IMR-90 (cell line): ENCODE measurements around the gene GSK3B. TPM values are rescaled to one million over a fixed set of nuclear protein-coding genes. Genes with fewer than 3 reads are reported as not detected.
A peak's percentile ranks its signal among the peaks of the same experiment; 100 is the strongest.

Experiments
- ATAC-seq: fragments of 200-7000 bp; cut with Tn5 transposase; 2 replicates; pipeline ENCODE4 v1.9.1; 2020; ENCODE audit warnings: low read depth, mild to moderate bottlenecking, moderate library complexity
- BruUV-seq: library from RNA; stranded (reverse); fragments of 400-500 nt; replicated peaks from 2 replicates; lab custom pipeline; 2021; lab: Mats Ljungman, UMichigan
- CTCF ChIA-PET: fragments of 300-600 bp; formaldehyde crosslinking; extraction: SDS; loops from one replicate; lab custom pipeline; 2021; ENCODE audit warnings: antibody characterized with exemption; lab: Yijun Ruan, JAX
- POLR2A ChIA-PET: fragments of 300-600 bp; sonication (Branson Sonifier 250); formaldehyde crosslinking; loops from one replicate; lab custom pipeline; 2022; ENCODE audit warnings: antibody characterized with exemption; ENCODE audit not compliant: unreplicated experiment; lab: Charles Lee
- DNase-seq: peaks from one replicate; pipeline ENCODE4 v3.0.0; 2013
- H2AFZ ChIP-seq: replicated peaks from 2 replicates; pipeline ENCODE3; 2013; ENCODE audit warnings: low read length, mild to moderate bottlenecking; ENCODE audit not compliant: poor library complexity
- H2AK5ac ChIP-seq: 2 replicates; pipeline ENCODE4 v1.6.1; 2013; ENCODE audit warnings: low read depth, low read length, inconsistent platforms
- H2AK9ac ChIP-seq: replicated peaks from 2 replicates; pipeline ENCODE3; 2013; ENCODE audit warnings: mild to moderate bottlenecking, low read depth, low read length, moderate library complexity; ENCODE audit not compliant: poor library complexity
- H2BK120ac ChIP-seq: 2 replicates; pipeline ENCODE4 v1.6.1; 2013; ENCODE audit warnings: low read depth, low read length, inconsistent platforms
- H2BK15ac ChIP-seq: 3 replicates; pipeline ENCODE4 v1.6.1; 2013; ENCODE audit warnings: low read depth, low read length, inconsistent platforms
- H2BK20ac ChIP-seq: 2 replicates; pipeline ENCODE4 v1.6.1; 2013; ENCODE audit warnings: low read depth, mild to moderate bottlenecking, inconsistent platforms, low read length, moderate library complexity
- H2BK5ac ChIP-seq: 2 replicates; pipeline ENCODE4 v1.6.1; 2013; ENCODE audit warnings: mild to moderate bottlenecking, low read depth, low read length, inconsistent platforms; ENCODE audit not compliant: poor library complexity, severe bottlenecking
- H3K14ac ChIP-seq: replicated peaks from 2 replicates; pipeline ENCODE4 v1.6.1; 2013; ENCODE audit warnings: low read depth, low read length, inconsistent platforms
- H3K18ac ChIP-seq: 2 replicates; pipeline ENCODE4 v1.6.1; 2013; ENCODE audit warnings: low read depth, low read length, control low read depth
- H3K23ac ChIP-seq: 2 replicates; pipeline ENCODE4 v1.6.1; 2013; ENCODE audit warnings: low read depth, low read length, inconsistent platforms
- H3K27ac ChIP-seq: 2 replicates; pipeline ENCODE4 v1.5.1; 2013; ENCODE audit warnings: mild to moderate bottlenecking, control low read depth, low read length; ENCODE audit not compliant: insufficient read depth
- H3K27me3 ChIP-seq: 2 replicates; pipeline ENCODE4 v1.6.1; 2013; ENCODE audit warnings: low read length; ENCODE audit not compliant: control insufficient read depth, insufficient read depth
- H3K36me3 ChIP-seq: 2 replicates; pipeline ENCODE4 v1.6.1; 2013; ENCODE audit warnings: low read length, mixed read lengths; ENCODE audit not compliant: control insufficient read depth, insufficient read depth
- H3K4ac ChIP-seq: 2 replicates; pipeline ENCODE4 v1.6.1; 2013; ENCODE audit warnings: low read depth, low read length, inconsistent platforms
- H3K4me1 ChIP-seq: 2 replicates; pipeline ENCODE4 v1.6.1; 2013; ENCODE audit warnings: low read length, mixed read lengths; ENCODE audit not compliant: control insufficient read depth, insufficient read depth
- H3K4me2 ChIP-seq: 2 replicates; pipeline ENCODE4 v1.6.1; 2013; ENCODE audit warnings: low read depth, mild to moderate bottlenecking, control low read depth, low read length, moderate library complexity
- H3K4me3 ChIP-seq: 2 replicates; pipeline ENCODE4 v1.5.1; 2013; ENCODE audit warnings: low read depth, mild to moderate bottlenecking, control low read depth, low read length, moderate library complexity; ENCODE audit not compliant: insufficient read depth
- H3K56ac ChIP-seq: 2 replicates; pipeline ENCODE4 v1.6.1; 2013; ENCODE audit warnings: low read length, inconsistent platforms; ENCODE audit not compliant: insufficient read depth; ENCODE audit errors: extremely low read depth
- H3K79me1 ChIP-seq, 2 experiments: 2 replicates each; pipeline ENCODE4 v1.6.1; 2013; ENCODE audit warnings: low read length in 2 of 2, inconsistent platforms in 1 of 2, low read depth in 1 of 2
- H3K9ac ChIP-seq: 2 replicates; pipeline ENCODE4 v1.6.1; 2013; ENCODE audit warnings: low read depth, low read length, control low read depth
- H3K9me1 ChIP-seq: 2 replicates; pipeline ENCODE4 v1.6.1; 2013; ENCODE audit warnings: low read length, inconsistent platforms; ENCODE audit not compliant: insufficient read depth
- H3K9me3 ChIP-seq: 2 replicates; pipeline ENCODE4 v1.6.1; 2013; ENCODE audit warnings: low read length; ENCODE audit not compliant: control insufficient read depth, insufficient read depth
- H4K20me1 ChIP-seq: 2 replicates; pipeline ENCODE4 v1.6.1; 2013; ENCODE audit warnings: low read length, inconsistent platforms; ENCODE audit not compliant: insufficient read depth
- H4K5ac ChIP-seq: 2 replicates; pipeline ENCODE4 v1.6.1; 2013; ENCODE audit warnings: mild to moderate bottlenecking, low read depth, low read length, control low read depth
- H4K8ac ChIP-seq, 2 experiments: 2 replicates each; pipeline ENCODE4 v1.6.1; 2013; ENCODE audit warnings: low read depth in 2 of 2, low read length in 2 of 2, control low read depth in 1 of 2, inconsistent platforms in 1 of 2
- H4K91ac ChIP-seq: 2 replicates; pipeline ENCODE4 v1.6.1; 2013; ENCODE audit warnings: low read depth, low read length, inconsistent platforms; ENCODE audit not compliant: insufficient read depth
- BHLHE40 ChIP-seq: fragments of 150-350 bp; IDR thresholded peaks from 2 replicates; pipeline ENCODE4 v1.6.1; 2016; ENCODE audit warnings: mild to moderate bottlenecking, low read depth, low read length
- CEBPB ChIP-seq: IDR thresholded peaks from 2 replicates; pipeline ENCODE4 v1.6.1; 2012; ENCODE audit warnings: low read depth, low read length, improper control_type of control experiment
- CHD1 ChIP-seq: IDR thresholded peaks from 2 replicates; pipeline ENCODE4 v1.6.1; 2012; ENCODE audit warnings: low read depth, low read length, improper control_type of control experiment
- FOS ChIP-seq: fragments of 150-350 bp; IDR thresholded peaks from 2 replicates; pipeline ENCODE4 v1.6.1; 2016; ENCODE audit warnings: low read depth, low read length
- MAFK ChIP-seq: IDR thresholded peaks from 2 replicates; pipeline ENCODE4 v1.6.1; 2012; ENCODE audit warnings: low read depth, low read length, improper control_type of control experiment
- MAZ ChIP-seq: IDR thresholded peaks from 2 replicates; pipeline ENCODE4 v1.6.1; 2012; ENCODE audit warnings: low read depth, mild to moderate bottlenecking, low read length, improper control_type of control experiment, moderate library complexity, borderline replicate concordance
- NFE2L2 ChIP-seq: fragments of 150-350 bp; IDR thresholded peaks from 2 replicates; pipeline ENCODE4 v1.6.1; 2016; ENCODE audit warnings: low read depth, mild to moderate bottlenecking, low read length
- POLR2A ChIP-seq: IDR thresholded peaks from 2 replicates; pipeline ENCODE4 v1.6.1; 2012; ENCODE audit warnings: mild to moderate bottlenecking, low read depth, low read length
- RAD21 ChIP-seq: IDR thresholded peaks from 2 replicates; pipeline ENCODE4 v1.6.1; 2012; ENCODE audit warnings: low read length, improper control_type of control experiment
- RCOR1 ChIP-seq: IDR thresholded peaks from 2 replicates; pipeline ENCODE4 v1.6.1; 2012; ENCODE audit warnings: mild to moderate bottlenecking, low read length, improper control_type of control experiment; ENCODE audit not compliant: insufficient replicate concordance
- RFX5 ChIP-seq: IDR thresholded peaks from 2 replicates; pipeline ENCODE4 v1.8.0; 2012; ENCODE audit warnings: low read depth, mild to moderate bottlenecking, low read length, moderate library complexity
- WGBS, 2 experiments: methylation state at CpG; one replicate each; pipeline versions ENCODE4 v1.1.5 to v1.1.7; 2013; ENCODE audit warnings: missing lambda C conversion rate in 2 of 2; ENCODE audit not compliant: insufficient read length in 1 of 2; ENCODE audit errors: extremely low coverage in 2 of 2; 5-methylcytosine and 5-hydroxymethylcytosine counted together
- dilution Hi-C: fragments of 300-500 bp; cut with HindIII; formaldehyde crosslinking; loops from one replicate; pipeline ENCODE4 v1.14.3; 2018; ENCODE audit warnings: low sequenced_read_pairs; ENCODE audit not compliant: unreplicated experiment
- in situ Hi-C: fragments of 300-500 bp; cut with MboI; formaldehyde crosslinking; loops from 3 replicates; pipeline ENCODE4 v1.14.3; 2019; ENCODE audit warnings: low sequenced_read_pairs, inconsistent platforms, mixed read lengths
- intact Hi-C: fragments of 100-400 bp; cut with micrococcal nuclease; formaldehyde crosslinking; loops from 2 replicates; pipeline ENCODE4 v1.10.0; 2022
- polyA plus RNA-seq, 3 experiments: library from polyadenylated mRNA; depleted of rRNA; stranded (reverse); fragments of >200 nt; gene quantifications; 2 replicates each; pipeline ENCODE4 v1.2.3, GENCODE V29; 2012; ENCODE audit warnings: low replicate concordance in 1 of 3
- total RNA-seq: library from RNA; depleted of rRNA; stranded (reverse); fragments of >200 nt; gene quantifications from 2 replicates; pipeline ENCODE4 v1.2.3, GENCODE V29; 2012
- TF ChIP-seq, protein P1 (sequence below): fragments of 150-350 bp; IDR thresholded peaks from 2 replicates; pipeline ENCODE4 v1.6.1; 2016; ENCODE audit warnings: low read depth, mild to moderate bottlenecking, low read length, moderate library complexity, borderline replicate concordance
- TF ChIP-seq, protein P2 (sequence below): fragments of 150-350 bp; IDR thresholded peaks from 2 replicates; pipeline ENCODE4 v1.6.1; 2017; ENCODE audit warnings: mild to moderate bottlenecking, antibody characterized with exemption, low read length, low read depth
- TF ChIP-seq, protein P3 (sequence below): conservative IDR thresholded peaks from 2 replicates; pipeline ENCODE4 v1.5.1; 2012; ENCODE audit warnings: mild to moderate bottlenecking, low read depth, low read length, improper control_type of control experiment

GSK3B gene
- total and polyA plus RNA-seq, 2 of the 4 experiments (the other 2 are of a cell fraction), result 19.2 to 33.2 TPM

DNA sequence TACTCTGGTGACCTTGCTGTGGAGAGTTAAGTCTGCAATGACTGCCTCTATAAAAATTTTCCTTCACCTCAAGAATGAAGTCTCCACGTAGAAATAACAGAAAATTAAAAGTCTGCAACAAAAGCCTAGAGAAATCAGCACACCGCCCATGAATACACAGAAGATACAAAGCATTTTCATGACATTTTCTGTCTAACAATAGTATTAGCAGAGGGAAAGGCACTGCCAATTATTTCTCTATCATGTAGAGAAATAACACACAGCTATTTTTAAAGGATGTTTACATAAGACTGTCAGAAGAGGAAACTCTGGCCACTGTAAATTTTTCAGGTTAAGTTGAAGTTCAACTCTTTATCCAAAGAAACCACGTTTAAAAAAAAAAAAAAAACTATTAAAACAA is 80.8 kb downstream of the GSK3B start:
- in situ Hi-C loops, result no loop called here
- Histone ChIP-seq H4K91ac (no peak overlapping the region), H2BK120ac (no peak overlapping the region), H3K18ac (no peak overlapping the region), H3K4ac (no peak overlapping the region), H2BK20ac (no peak overlapping the region), H4K8ac (no peak overlapping the region), H2AK9ac (no peak overlapping the region), H3K9me1 (no peaks in the 10 kb centered on the region), H3K9me3 (no peaks in the 10 kb centered on the region), H3K23ac (no peak overlapping the region), H2AFZ (no peak overlapping the region), H3K27ac (no peak overlapping the region), H3K14ac (no peak overlapping the region), H4K20me1 (peaks cover 87% of the 10 kb centered on the region), H3K4me2 (peak overlapping the region; percentile 40; the same call in 1 of the 2 replicates), H2BK5ac (no peak overlapping the region), H3K27me3 (no peaks in the 10 kb centered on the region), H2BK15ac (no peak overlapping the region), H3K36me3 (no peaks in the 10 kb centered on the region), H3K79me1 (peaks cover 36 to 67% of the 10 kb centered on the region in 2 experiments), H4K5ac (no peak overlapping the region), H3K56ac (no peak overlapping the region), H3K4me1 (peaks cover 5% of the 10 kb centered on the region), H2AK5ac (no peak overlapping the region), H3K4me3 (no peak overlapping the region), H3K9ac (no peak overlapping the region)
- ATAC-seq, result peak; percentile 42; the same call in 1 of the 2 replicates
- TF ChIP-seq RAD21 (no peak), MAZ (no peak), CEBPB (no peak), NFE2L2 (no peak), FOS (no peak), RFX5 (no peak), MAFK (no peak), CHD1 (no peak), BHLHE40 (no peak), POLR2A (no peak), RCOR1 (no peak)
- TF ChIP-seq, protein P1, sequence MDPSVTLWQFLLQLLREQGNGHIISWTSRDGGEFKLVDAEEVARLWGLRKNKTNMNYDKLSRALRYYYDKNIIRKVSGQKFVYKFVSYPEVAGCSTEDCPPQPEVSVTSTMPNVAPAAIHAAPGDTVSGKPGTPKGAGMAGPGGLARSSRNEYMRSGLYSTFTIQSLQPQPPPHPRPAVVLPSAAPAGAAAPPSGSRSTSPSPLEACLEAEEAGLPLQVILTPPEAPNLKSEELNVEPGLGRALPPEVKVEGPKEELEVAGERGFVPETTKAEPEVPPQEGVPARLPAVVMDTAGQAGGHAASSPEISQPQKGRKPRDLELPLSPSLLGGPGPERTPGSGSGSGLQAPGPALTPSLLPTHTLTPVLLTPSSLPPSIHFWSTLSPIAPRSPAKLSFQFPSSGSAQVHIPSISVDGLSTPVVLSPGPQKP, result no peak
- TF ChIP-seq, protein P2, sequence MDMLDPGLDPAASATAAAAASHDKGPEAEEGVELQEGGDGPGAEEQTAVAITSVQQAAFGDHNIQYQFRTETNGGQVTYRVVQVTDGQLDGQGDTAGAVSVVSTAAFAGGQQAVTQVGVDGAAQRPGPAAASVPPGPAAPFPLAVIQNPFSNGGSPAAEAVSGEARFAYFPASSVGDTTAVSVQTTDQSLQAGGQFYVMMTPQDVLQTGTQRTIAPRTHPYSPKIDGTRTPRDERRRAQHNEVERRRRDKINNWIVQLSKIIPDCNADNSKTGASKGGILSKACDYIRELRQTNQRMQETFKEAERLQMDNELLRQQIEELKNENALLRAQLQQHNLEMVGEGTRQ, result no peak
- TF ChIP-seq, protein P3, sequence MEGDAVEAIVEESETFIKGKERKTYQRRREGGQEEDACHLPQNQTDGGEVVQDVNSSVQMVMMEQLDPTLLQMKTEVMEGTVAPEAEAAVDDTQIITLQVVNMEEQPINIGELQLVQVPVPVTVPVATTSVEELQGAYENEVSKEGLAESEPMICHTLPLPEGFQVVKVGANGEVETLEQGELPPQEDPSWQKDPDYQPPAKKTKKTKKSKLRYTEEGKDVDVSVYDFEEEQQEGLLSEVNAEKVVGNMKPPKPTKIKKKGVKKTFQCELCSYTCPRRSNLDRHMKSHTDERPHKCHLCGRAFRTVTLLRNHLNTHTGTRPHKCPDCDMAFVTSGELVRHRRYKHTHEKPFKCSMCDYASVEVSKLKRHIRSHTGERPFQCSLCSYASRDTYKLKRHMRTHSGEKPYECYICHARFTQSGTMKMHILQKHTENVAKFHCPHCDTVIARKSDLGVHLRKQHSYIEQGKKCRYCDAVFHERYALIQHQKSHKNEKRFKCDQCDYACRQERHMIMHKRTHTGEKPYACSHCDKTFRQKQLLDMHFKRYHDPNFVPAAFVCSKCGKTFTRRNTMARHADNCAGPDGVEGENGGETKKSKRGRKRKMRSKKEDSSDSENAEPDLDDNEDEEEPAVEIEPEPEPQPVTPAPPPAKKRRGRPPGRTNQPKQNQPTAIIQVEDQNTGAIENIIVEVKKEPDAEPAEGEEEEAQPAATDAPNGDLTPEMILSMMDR, result no peak
- ChIA-PET CTCF (interaction anchor here (0.6 kb wide), 1 partner anchor 108 kb away, joined by 4 read pairs; no protein-coding TSS in a partner anchor), POLR2A (interaction anchor here (0.7 kb wide), 1 partner anchor 15 kb away, joined by 17 read pairs; no protein-coding TSS in a partner anchor)
- DNase-seq, result peak; percentile 19
- no CpG with 5 or more reads among the region's 3 CpGs for WGBS, 2 experiments
- no TSS peak for BruUV-seq
- dilution Hi-C loops, result no loop called here
- intact Hi-C loops, result no loop called here
